ENCODE results near the gene INPP5K. TPM values are rescaled to one million over a fixed set of nuclear protein-coding genes. Genes with fewer than 3 reads are reported as not detected.
"Not testable (repeated sequence)": the region's sequence is repeated elsewhere in the genome, so short reads cannot be mapped to it uniquely, and the experiment has no call there.

The INPP5K gene
- total RNA-seq (10 to 100 TPM; 26.8 to 41.2 (median 32.7) TPM), polyA plus RNA-seq (10 to 100 TPM; 38.6 to 45.5 TPM)
- long read RNA-seq, donor 1, transcript INPP5K-204 (12 exons, 2,988 nt): major isoform, 42 of 85 reads
- long read RNA-seq, donor 1, partial matches to known transcripts: 22 of 85 reads
- long read RNA-seq, donor 1, other reads (novel, unspliced or antisense): 18 of 85 reads
- long read RNA-seq, donor 2, transcript INPP5K-204 (12 exons, 2,988 nt): major isoform, 40 of 87 reads
- long read RNA-seq, donor 2, partial matches to known transcripts: 27 of 87 reads
- long read RNA-seq, donor 2, other reads (novel, unspliced or antisense): 18 of 87 reads
- long read RNA-seq, donor 3, transcript INPP5K-204 (12 exons, 2,988 nt): major isoform, 57 of 114 reads
- long read RNA-seq, donor 3, partial matches to known transcripts: 22 of 114 reads
- long read RNA-seq, donor 3, other reads (novel, unspliced or antisense): 29 of 114 reads

DNA sequence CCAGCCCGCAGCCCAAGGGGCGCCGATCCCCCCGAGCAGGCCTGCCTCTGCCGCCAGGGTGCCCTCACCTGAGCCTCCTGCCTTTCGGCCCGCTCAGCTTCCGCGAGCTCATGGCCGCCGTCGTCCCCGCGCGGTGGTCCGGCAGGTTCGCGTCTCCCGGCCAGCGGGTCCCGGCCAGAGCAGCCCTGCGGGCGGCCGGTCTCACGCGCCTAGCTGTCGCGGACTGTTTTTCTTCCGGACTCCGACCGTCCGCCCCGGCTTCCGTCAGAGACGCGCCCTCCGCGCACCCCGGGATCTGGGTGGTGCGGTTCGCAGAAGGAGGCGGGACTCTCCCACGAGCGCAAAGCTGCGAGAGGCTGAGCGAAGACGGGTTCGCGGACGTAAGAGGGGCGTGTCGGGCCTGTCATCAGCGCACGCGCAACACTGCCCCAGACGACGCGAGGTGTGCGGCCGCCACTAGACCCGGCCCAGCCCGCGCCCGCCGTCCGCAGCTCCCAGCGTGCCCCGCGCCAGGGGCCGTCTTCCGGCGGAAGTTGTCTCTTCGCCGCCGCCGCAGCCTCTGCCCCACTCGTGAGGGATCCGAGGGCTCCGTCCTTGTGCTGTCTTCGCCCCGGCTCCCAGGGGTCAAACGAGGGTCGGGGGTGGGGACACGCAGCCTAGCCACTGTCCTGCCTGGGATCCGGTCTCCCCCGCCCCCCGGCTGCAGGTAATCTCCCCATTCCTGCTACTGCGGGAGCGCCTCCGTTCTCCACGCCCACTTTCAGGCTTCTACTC, at the start of gene INPP5K:
TSS of gene INPP5K (minus strand) at position 225 of the 774 bp plus-strand sequence. CDS start at position 112, 113 bp downstream.
- H3K27ac ChIP-seq: peak within 1 kb of the TSS; percentile 86 to 97 (median 92)
- TF ChIP-seq, protein P1, sequence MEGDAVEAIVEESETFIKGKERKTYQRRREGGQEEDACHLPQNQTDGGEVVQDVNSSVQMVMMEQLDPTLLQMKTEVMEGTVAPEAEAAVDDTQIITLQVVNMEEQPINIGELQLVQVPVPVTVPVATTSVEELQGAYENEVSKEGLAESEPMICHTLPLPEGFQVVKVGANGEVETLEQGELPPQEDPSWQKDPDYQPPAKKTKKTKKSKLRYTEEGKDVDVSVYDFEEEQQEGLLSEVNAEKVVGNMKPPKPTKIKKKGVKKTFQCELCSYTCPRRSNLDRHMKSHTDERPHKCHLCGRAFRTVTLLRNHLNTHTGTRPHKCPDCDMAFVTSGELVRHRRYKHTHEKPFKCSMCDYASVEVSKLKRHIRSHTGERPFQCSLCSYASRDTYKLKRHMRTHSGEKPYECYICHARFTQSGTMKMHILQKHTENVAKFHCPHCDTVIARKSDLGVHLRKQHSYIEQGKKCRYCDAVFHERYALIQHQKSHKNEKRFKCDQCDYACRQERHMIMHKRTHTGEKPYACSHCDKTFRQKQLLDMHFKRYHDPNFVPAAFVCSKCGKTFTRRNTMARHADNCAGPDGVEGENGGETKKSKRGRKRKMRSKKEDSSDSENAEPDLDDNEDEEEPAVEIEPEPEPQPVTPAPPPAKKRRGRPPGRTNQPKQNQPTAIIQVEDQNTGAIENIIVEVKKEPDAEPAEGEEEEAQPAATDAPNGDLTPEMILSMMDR (IDR thresholded peaks at IDR 0.05): peak in 1 of 9 donors; percentile 14
- H3K4me3 ChIP-seq: peak within 1 kb of the TSS; percentile 81 to 100 (median 94)
- DNase-seq (peak; percentile 98), ATAC-seq (peak; percentile 96 to 99 (median 97))
- no peaks in the 10 kb centered on the region for H3K9me3 ChIP-seq
- peaks cover 18 to 59% (median 50%) of the 10 kb centered on the region in 9 donors for H3K4me1 ChIP-seq
- no peaks in the 10 kb centered on the region for H3K27me3 ChIP-seq
- peaks cover 0 to 59% (median 7%) of the 10 kb centered on the region in 9 donors for H3K36me3 ChIP-seq
- 0% methylated on average over 90 to 91 of the region's 91 CpGs for WGBS, 2 donors
- intact Hi-C loops (cut with DNase I): loop anchor here in 9 of 10 donors (2.0 to 10.0 kb wide), 12 partner anchors 30 to 259 kb away; partner anchors contain the start of genes CRK (in 5 of the 9), TRARG1 (in 3 of the 9) and BHLHA9 (in 2 of the 9)

DNA sequence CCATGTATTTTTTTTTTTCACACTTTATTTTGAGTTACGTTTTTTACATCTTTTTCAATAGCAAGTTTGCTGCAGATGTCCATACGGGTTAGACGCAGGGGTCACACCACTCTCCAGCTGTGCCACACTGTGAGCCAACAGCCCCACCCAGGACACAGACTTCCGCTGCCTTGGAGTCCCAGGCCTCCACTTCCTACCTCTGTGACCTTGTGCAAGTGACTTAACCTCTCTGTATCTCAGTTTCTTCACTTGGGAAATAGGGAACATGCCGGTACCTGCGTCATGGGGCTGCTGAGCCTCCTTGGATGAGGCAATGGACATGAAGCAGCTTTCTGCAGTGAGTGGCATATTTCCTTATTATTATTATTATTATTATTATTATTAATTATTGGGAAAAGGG, 49.5 kb upstream of the INPP5K start:
- TF ChIP-seq, protein P1 (IDR thresholded peaks at IDR 0.05): no peak
- peaks cover 4 to 37% (median 15%) of the 10 kb centered on the region in 9 donors for H3K4me1 ChIP-seq
- WGBS, 2 donors: 51 to 67% methylated on average over 6 of the region's 6 CpGs
- ATAC-seq: no peak
- no peaks in the 10 kb centered on the region for H3K27me3 ChIP-seq
- no peaks in the 10 kb centered on the region for H3K36me3 ChIP-seq
- H3K27ac ChIP-seq: peak overlapping the region in 1 of 10 donors; percentile 70
- H3K4me3 ChIP-seq: no peak overlapping the region
- no peak for DNase-seq
- no peaks in the 10 kb centered on the region for H3K9me3 ChIP-seq
- intact Hi-C loops (cut with DNase I): loop anchor here in 1 of 10 donors (10.0 kb wide), 1 partner anchor 291 kb away; the partner anchor contains the start of genes BHLHA9 and TRARG1

DNA sequence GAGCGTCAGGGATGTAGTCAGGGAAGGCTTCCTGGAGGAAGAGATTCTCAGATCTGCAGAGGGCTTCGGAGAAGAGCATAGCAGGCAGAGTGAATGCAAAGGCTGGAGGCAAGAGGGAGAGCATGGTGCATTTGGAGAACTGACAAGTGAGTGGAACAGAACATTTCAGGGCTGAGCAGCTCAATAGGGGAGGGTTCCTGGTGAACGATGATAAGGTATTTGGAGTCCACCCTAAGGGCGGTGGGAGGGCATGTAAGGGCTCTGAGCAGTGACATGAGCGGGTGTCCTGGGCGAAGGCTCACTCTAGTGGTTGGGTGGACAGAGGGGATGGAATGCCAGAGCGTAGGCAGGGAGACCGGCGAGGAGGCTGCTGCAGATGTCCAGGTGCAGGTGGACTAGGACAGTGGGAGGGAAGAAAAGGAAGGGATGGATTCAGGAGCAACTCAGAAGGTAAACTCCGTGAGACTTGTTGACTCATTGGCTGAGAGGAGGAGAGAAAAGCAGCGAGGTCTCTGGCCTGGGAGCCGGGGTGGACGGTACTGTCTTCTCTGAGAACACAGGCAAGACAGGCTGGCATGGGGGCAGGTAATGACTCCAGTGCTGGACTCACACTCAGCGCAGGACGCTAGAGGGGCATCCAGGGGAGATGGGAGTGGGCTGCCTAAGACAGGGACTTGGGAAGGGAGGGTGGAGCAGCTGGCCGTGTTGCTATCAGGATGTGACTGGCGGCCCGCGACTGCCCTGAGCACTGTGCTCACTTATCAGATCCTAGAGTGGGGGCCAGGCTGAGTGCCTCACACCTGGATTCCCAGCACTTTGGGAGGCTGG, 47.6 kb upstream of the INPP5K start:
- Histone ChIP-seq H3K9me3 (no peaks in the 10 kb centered on the region), H3K4me3 (no peak overlapping the region), H3K27me3 (no peaks in the 10 kb centered on the region), H3K4me1 (peaks cover 4 to 49% (median 32%) of the 10 kb centered on the region in 9 donors), H3K27ac (no peak overlapping the region), H3K36me3 (peaks cover 0 to 3% (median 0%) of the 10 kb centered on the region in 9 donors)
- intact Hi-C loops (cut with DNase I): loop anchor here in 1 of 10 donors (10.0 kb wide), 1 partner anchor 289 kb away; the partner anchor contains the start of genes BHLHA9 and TRARG1
- ATAC-seq (no peak), DNase-seq (no peak)
- TF ChIP-seq, protein P1 (IDR thresholded peaks at IDR 0.05): no peak
- WGBS, 2 donors: 56 to 66% methylated on average over 19 of the region's 19 CpGs

DNA sequence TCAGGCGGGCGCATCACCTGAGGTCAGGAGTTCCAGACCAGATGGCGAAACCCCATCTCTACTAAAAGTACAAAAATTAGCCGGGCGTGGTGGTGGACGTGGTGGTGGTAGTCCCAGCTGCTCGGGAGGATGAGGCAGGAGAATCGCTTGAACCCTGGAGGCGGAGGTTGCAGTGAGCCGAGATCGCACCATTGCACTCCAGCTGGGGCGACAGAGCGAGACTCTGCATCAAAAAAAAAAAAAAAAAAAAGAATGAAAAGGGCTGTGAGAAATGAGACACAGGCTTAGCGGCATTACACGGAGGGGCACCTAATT, 47.0 kb upstream of the INPP5K start:
- not testable (repeated sequence) for H3K9me3 ChIP-seq, ATAC-seq, DNase-seq, H3K36me3 ChIP-seq, H3K27ac ChIP-seq, H3K27me3 ChIP-seq
- intact Hi-C loops (cut with DNase I): loop anchor here in 1 of 10 donors (10.0 kb wide), 1 partner anchor 289 kb away; the partner anchor contains the start of genes BHLHA9 and TRARG1
- Histone ChIP-seq H3K4me1 (peaks cover 4 to 51% (median 34%) of the 10 kb centered on the region in 9 donors), H3K4me3 (peak overlapping the region in 2 of 10 donors; percentile 85 to 86)
- 90% methylated on average over 15 of the region's 15 CpGs for WGBS, 2 donors
